HepG2 (cell line): Measurements from ENCODE around the gene RAB5B. TPM values are rescaled to one million over a fixed set of nuclear protein-coding genes. Genes with fewer than 3 reads are reported as not detected.
A peak's percentile ranks its signal among the peaks of the same experiment; 100 is the strongest.

ENCODE experiments used
- ATAC-seq: fragments of 200-7000 bp; cut with Tn5 transposase; 3 replicates; pipeline ENCODE4 v1.9.1; 2020; ENCODE audit warnings: mild to moderate bottlenecking, moderate library complexity
- BruUV-seq: library from RNA; stranded (reverse); fragments of 400-500 nt; replicated peaks from 2 replicates; lab custom pipeline; 2021; lab: Mats Ljungman, UMichigan
- CTCF ChIA-PET: fragments of 300-600 bp; formaldehyde crosslinking; extraction: SDS; loops from one replicate; lab custom pipeline; 2021; ENCODE audit warnings: low total read pairs, inconsistent platforms, low intra/inter-chr PET ratio; lab: Yijun Ruan, JAX
- POLR2A ChIA-PET: fragments of 350-600 bp; sonication (Branson Sonifier 250); formaldehyde crosslinking; loops from one replicate; lab custom pipeline; 2020; ENCODE audit warnings: antibody characterized with exemption, inconsistent platforms; lab: Yijun Ruan, JAX
- DNase-seq: peaks from one replicate; pipeline ENCODE4 v3.0.0-alpha.2; 2015; ENCODE audit warnings: low spot score
- FAIRE-seq: peaks from 3 replicates; lab custom pipeline; 2011; peaks lifted over from hg19 to GRCh38; lab: Jason Lieb, UNC
- H2AFZ ChIP-seq: one replicate; pipeline ENCODE4 v1.6.1; 2011; ENCODE audit warnings: low read length, inconsistent platforms
- H3K27ac ChIP-seq: fragments of 300-600 bp; 3 replicates; pipeline ENCODE4 v1.8.0; 2011; ENCODE audit warnings: mixed run types, mild to moderate bottlenecking, mixed read lengths, low read length, inconsistent platforms; ENCODE audit not compliant: insufficient read depth; ENCODE audit errors: extremely low read length
- H3K27me3 ChIP-seq, 2 experiments: fragments of 200-600 bp in 1 of 2; 2 replicates in 1 of 2; 3 replicates in 1 of 2; pipeline versions ENCODE4 v1.6.0 to v1.8.0; 2011; ENCODE audit warnings: low read length in 2 of 2, mild to moderate bottlenecking in 2 of 2, moderate library complexity in 2 of 2, inconsistent platforms in 1 of 2; ENCODE audit not compliant: insufficient read depth in 2 of 2, control insufficient read depth in 1 of 2
- H3K36me3 ChIP-seq, 2 experiments: fragments of 200-600 bp in 1 of 2; replicated peaks in 1 of 2; 2 replicates in 1 of 2; 3 replicates in 1 of 2; pipeline versions ENCODE4 v1.5.1 to v1.8.0; 2011; ENCODE audit warnings: low read length in 2 of 2, inconsistent platforms in 1 of 2; ENCODE audit not compliant: insufficient read depth in 2 of 2, control insufficient read depth in 1 of 2
- H3K4me1 ChIP-seq: 2 replicates; pipeline ENCODE4 v1.5.1; 2012; ENCODE audit warnings: low read length, inconsistent platforms; ENCODE audit not compliant: insufficient read depth
- H3K4me2 ChIP-seq: 2 replicates; pipeline ENCODE4 v1.6.0; 2011; ENCODE audit warnings: low read depth, low read length, inconsistent platforms
- H3K4me3 ChIP-seq, 3 experiments: fragments of 200-600 bp in 1 of 3; sonication (generic), shearing (Covaris generic) in 1 of 3; replicated peaks in 1 of 3; 2 replicates each; pipeline ENCODE4 v1.5.1; 2011 to 2016; ENCODE audit warnings: low read length in 3 of 3, inconsistent platforms in 2 of 3, low read depth in 2 of 3, mild to moderate bottlenecking in 2 of 3, control low read depth in 1 of 3, mixed read lengths in 1 of 3; ENCODE audit not compliant: insufficient read depth in 1 of 3
- H3K79me2 ChIP-seq: one replicate; pipeline ENCODE4 v1.6.1; 2011; ENCODE audit warnings: low read length, inconsistent platforms; ENCODE audit not compliant: insufficient read depth
- H3K9ac ChIP-seq: 2 replicates; pipeline ENCODE4 v1.6.0; 2011; ENCODE audit warnings: mild to moderate bottlenecking, low read depth, low read length, inconsistent platforms; ENCODE audit not compliant: insufficient read depth
- H3K9me3 ChIP-seq: 2 replicates; pipeline ENCODE4 v1.5.1; 2012; ENCODE audit warnings: mild to moderate bottlenecking, low read length
- H4K20me1 ChIP-seq: 2 replicates; pipeline ENCODE4 v1.6.0; 2011; ENCODE audit warnings: inconsistent platforms, mild to moderate bottlenecking, low read length, moderate library complexity; ENCODE audit not compliant: insufficient read depth
- ATRX ChIP-seq: sonication (generic); formaldehyde crosslinking; IDR thresholded peaks from 2 replicates; pipeline ENCODE4 v1.4.0; 2020; ENCODE audit warnings: missing genetic modification reagents, borderline replicate concordance
- CEBPB ChIP-seq: IDR thresholded peaks from 2 replicates; pipeline ENCODE4 v1.6.1; 2011; ENCODE audit warnings: low read depth, low read length, improper control_type of control experiment, borderline replicate concordance
- HCFC1 ChIP-seq: fragments of 150-350 bp; IDR thresholded peaks from 2 replicates; pipeline ENCODE4 v1.6.1; 2014; ENCODE audit warnings: low read depth, low read length
- RCOR2 ChIP-seq: IDR thresholded peaks from 2 replicates; pipeline ENCODE4 v1.6.1; 2016; ENCODE audit warnings: missing biosample characterization, missing genetic modification reagents
- SKI ChIP-seq: fragments of 450-650 bp; IDR thresholded peaks from one replicate; pipeline ENCODE4 v1.6.1; 2018; ENCODE audit warnings: mild to moderate bottlenecking; ENCODE audit not compliant: partially characterized antibody
- ZNF24 ChIP-seq: fragments of 450-650 bp; IDR thresholded peaks from 2 replicates; pipeline ENCODE4 v1.6.1; 2017; ENCODE audit warnings: antibody characterized with exemption, mild to moderate bottlenecking
- ZNF33A ChIP-seq: sonication (generic); formaldehyde crosslinking; IDR thresholded peaks from 2 replicates; pipeline ENCODE4 v1.5.1; 2020; ENCODE audit warnings: missing genetic modification reagents, mild to moderate bottlenecking, moderate library complexity, borderline replicate concordance
- WGBS: methylation state at CpG from one replicate; pipeline ENCODE4 v1.1.6; 2017; ENCODE audit warnings: low lambda C conversion rate; 5-methylcytosine and 5-hydroxymethylcytosine counted together
- in situ Hi-C: cut with HindIII; loops from 2 replicates; pipeline ENCODE4 v1.10.0; 2017; ENCODE audit warnings: low pct_unique_long_range_greater_than_20kb; ENCODE audit not compliant: extremely low pct_ligation_motif_present
- intact Hi-C: fragments of 100-400 bp; cut with micrococcal nuclease; formaldehyde crosslinking; loops from one replicate; pipeline ENCODE4 v1.10.0; 2022; ENCODE audit not compliant: unreplicated experiment
- polyA plus RNA-seq, 8 experiments: library from polyadenylated mRNA; depleted of rRNA in 3 of 8; stranded (reverse) in 7 of 8; unstranded in 1 of 8; fragments of >200 nt; fragmentation: Illumina TruSeq in 4 of 8; extraction: Trizol in 4 of 8; gene quantifications; 2 replicates each; pipeline versions ENCODE4 v1.2.1 to v1.2.3, GENCODE V29; 2011 to 2016; ENCODE audit warnings: low read depth in 4 of 8, missing spikeins in 1 of 8, mixed read lengths in 1 of 8; ENCODE audit not compliant: insufficient read depth in 1 of 8
- total RNA-seq, 5 experiments: library from RNA; depleted of rRNA; stranded (reverse); fragments of >200 nt; fragmentation: Illumina TruSeq; extraction: Trizol; gene quantifications; 2 replicates each; pipeline ENCODE4 v1.2.3, GENCODE V29; 2016; ENCODE audit warnings: low read depth in 1 of 5
- TF ChIP-seq, protein P1 (sequence below): sonication (generic); formaldehyde crosslinking; IDR thresholded peaks from 2 replicates; pipeline ENCODE4 v1.5.0; 2020; ENCODE audit warnings: missing genetic modification reagents
- TF ChIP-seq, protein P2 (sequence below): IDR thresholded peaks from 2 replicates; pipeline ENCODE4 v1.4.0; 2020; ENCODE audit warnings: mild to moderate bottlenecking, missing genetic modification reagents
- TF ChIP-seq, protein P3 (sequence below): sonication (generic); formaldehyde crosslinking; IDR thresholded peaks from 2 replicates; pipeline ENCODE4 v1.4.0; 2020; ENCODE audit warnings: missing genetic modification reagents

The RAB5B gene
- total and polyA plus RNA-seq, 2 of the 13 experiments (the other 11 are each of a cell fraction or from before 2014, with no cell fraction given), result 26.0 to 68.3 TPM

- DNase-seq (no peak), FAIRE-seq (no peak), ATAC-seq (no peak)
- ChIA-PET CTCF (no interaction called here), POLR2A (no interaction called here)
- no peaks in the 10 kb centered on the region for H4K20me1 ChIP-seq
- H3K4me2 ChIP-seq, result no peak overlapping the region
- H3K36me3 ChIP-seq, result peaks cover 2 to 20% of the 10 kb centered on the region in 2 experiments
- no peaks in the 10 kb centered on the region for H3K27me3 ChIP-seq
- H3K4me1 ChIP-seq, result peaks cover 49% of the 10 kb centered on the region
- WGBS, result 95% methylated on average over 7 of the region's 7 CpGs
- no peaks in the 10 kb centered on the region for H3K9me3 ChIP-seq
- no peak overlapping the region for H3K4me3 ChIP-seq
- in situ Hi-C loops (loop anchor here (10.0 kb wide), 1 partner anchor 64 kb away; no protein-coding TSS in a partner anchor), intact Hi-C loops (no loop called here)
- TF ChIP-seq RCOR2 (CRISPR knock-in tag), result no peak
- BruUV-seq, result no TSS peak
- H3K27ac ChIP-seq, result no peak overlapping the region
- peaks cover 28% of the 10 kb centered on the region for H3K79me2 ChIP-seq
- H2AFZ ChIP-seq, result no peak overlapping the region
- no peak overlapping the region for H3K9ac ChIP-seq
Measured at GRCh38 chr12:55970775-55971174, 3.1 kb upstream of the RAB5B start.

DNA sequence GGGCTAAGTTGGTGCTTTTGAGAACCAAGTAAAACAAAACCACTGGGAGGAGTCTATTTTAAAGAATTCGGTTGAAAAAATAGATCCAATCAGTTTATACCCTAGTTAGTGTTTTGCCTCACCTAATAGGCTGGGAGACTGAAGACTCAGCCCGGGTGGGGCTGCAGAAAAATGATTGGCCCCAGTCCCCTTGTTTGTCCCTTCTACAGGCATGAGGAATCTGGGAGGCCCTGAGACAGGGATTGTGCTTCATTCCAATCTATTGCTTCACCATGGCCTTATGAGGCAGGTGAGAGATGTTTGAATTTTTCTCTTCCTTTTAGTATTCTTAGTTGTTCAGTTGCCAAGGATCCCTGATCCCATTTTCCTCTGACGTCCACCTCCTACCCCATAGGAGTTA, 1.8 kb upstream of the RAB5B start:
- Histone ChIP-seq H3K4me3 (no peak overlapping the region), H3K4me1 (peaks cover 59% of the 10 kb centered on the region), H2AFZ (no peak overlapping the region), H4K20me1 (no peaks in the 10 kb centered on the region), H3K9ac (peak overlapping the region; percentile 23; the same call in 1 of the 2 replicates), H3K79me2 (peaks cover 34% of the 10 kb centered on the region), H3K27me3 (no peaks in the 10 kb centered on the region), H3K4me2 (peak overlapping the region; percentile 24), H3K36me3 (peaks cover 2 to 27% of the 10 kb centered on the region in 2 experiments), H3K9me3 (no peaks in the 10 kb centered on the region), H3K27ac (peak overlapping the region; percentile 79)
- CTCF ChIA-PET, result no interaction called here
- 57% methylated on average over 3 of the region's 3 CpGs for WGBS
- FAIRE-seq (peak; percentile 74), DNase-seq (peak; percentile 60), ATAC-seq (no peak)
- no TSS peak for BruUV-seq
- in situ Hi-C loops (loop anchor here (10.0 kb wide), 1 partner anchor 63 kb away; no protein-coding TSS in a partner anchor), intact Hi-C loops (no loop called here)
- POLR2A ChIA-PET, result interaction anchor here (3.2 kb wide), 1 partner anchor 109 kb away, joined by 28 read pairs; no protein-coding TSS in a partner anchor
- TF ChIP-seq HCFC1, result no peak
- TF ChIP-seq, protein P1, sequence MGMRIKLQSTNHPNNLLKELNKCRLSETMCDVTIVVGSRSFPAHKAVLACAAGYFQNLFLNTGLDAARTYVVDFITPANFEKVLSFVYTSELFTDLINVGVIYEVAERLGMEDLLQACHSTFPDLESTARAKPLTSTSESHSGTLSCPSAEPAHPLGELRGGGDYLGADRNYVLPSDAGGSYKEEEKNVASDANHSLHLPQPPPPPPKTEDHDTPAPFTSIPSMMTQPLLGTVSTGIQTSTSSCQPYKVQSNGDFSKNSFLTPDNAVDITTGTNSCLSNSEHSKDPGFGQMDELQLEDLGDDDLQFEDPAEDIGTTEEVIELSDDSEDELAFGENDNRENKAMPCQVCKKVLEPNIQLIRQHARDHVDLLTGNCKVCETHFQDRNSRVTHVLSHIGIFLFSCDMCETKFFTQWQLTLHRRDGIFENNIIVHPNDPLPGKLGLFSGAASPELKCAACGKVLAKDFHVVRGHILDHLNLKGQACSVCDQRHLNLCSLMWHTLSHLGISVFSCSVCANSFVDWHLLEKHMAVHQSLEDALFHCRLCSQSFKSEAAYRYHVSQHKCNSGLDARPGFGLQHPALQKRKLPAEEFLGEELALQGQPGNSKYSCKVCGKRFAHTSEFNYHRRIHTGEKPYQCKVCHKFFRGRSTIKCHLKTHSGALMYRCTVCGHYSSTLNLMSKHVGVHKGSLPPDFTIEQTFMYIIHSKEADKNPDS (CRISPR knock-in tag), result no peak
- TF ChIP-seq ATRX (CRISPR knock-in tag), result no peak
- TF ChIP-seq, protein P2, sequence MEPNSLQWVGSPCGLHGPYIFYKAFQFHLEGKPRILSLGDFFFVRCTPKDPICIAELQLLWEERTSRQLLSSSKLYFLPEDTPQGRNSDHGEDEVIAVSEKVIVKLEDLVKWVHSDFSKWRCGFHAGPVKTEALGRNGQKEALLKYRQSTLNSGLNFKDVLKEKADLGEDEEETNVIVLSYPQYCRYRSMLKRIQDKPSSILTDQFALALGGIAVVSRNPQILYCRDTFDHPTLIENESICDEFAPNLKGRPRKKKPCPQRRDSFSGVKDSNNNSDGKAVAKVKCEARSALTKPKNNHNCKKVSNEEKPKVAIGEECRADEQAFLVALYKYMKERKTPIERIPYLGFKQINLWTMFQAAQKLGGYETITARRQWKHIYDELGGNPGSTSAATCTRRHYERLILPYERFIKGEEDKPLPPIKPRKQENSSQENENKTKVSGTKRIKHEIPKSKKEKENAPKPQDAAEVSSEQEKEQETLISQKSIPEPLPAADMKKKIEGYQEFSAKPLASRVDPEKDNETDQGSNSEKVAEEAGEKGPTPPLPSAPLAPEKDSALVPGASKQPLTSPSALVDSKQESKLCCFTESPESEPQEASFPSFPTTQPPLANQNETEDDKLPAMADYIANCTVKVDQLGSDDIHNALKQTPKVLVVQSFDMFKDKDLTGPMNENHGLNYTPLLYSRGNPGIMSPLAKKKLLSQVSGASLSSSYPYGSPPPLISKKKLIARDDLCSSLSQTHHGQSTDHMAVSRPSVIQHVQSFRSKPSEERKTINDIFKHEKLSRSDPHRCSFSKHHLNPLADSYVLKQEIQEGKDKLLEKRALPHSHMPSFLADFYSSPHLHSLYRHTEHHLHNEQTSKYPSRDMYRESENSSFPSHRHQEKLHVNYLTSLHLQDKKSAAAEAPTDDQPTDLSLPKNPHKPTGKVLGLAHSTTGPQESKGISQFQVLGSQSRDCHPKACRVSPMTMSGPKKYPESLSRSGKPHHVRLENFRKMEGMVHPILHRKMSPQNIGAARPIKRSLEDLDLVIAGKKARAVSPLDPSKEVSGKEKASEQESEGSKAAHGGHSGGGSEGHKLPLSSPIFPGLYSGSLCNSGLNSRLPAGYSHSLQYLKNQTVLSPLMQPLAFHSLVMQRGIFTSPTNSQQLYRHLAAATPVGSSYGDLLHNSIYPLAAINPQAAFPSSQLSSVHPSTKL (CRISPR knock-in tag), result 0 out of 2 replicates have a peak, but pooled peaks have one; percentile 12
- TF ChIP-seq ZNF24, result no peak
- TF ChIP-seq, protein P3, sequence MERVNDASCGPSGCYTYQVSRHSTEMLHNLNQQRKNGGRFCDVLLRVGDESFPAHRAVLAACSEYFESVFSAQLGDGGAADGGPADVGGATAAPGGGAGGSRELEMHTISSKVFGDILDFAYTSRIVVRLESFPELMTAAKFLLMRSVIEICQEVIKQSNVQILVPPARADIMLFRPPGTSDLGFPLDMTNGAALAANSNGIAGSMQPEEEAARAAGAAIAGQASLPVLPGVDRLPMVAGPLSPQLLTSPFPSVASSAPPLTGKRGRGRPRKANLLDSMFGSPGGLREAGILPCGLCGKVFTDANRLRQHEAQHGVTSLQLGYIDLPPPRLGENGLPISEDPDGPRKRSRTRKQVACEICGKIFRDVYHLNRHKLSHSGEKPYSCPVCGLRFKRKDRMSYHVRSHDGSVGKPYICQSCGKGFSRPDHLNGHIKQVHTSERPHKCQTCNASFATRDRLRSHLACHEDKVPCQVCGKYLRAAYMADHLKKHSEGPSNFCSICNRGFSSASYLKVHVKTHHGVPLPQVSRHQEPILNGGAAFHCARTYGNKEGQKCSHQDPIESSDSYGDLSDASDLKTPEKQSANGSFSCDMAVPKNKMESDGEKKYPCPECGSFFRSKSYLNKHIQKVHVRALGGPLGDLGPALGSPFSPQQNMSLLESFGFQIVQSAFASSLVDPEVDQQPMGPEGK (CRISPR knock-in tag), result peak; percentile 58
- peak; percentile 86; the same call in 1 of the 2 replicates for TF ChIP-seq CEBPB
- TF ChIP-seq ZNF33A, result no peak
- no peak for TF ChIP-seq SKI
